Astrocyte of the spinal cord (primary cell): ENCODE data around the gene SOX10.
A peak's percentile ranks its signal among the peaks of the same experiment; 100 is the strongest.

Experiments used
- DNase-seq: peaks from one replicate; pipeline ENCODE4 v3.0.0; 2011; ENCODE audit warnings: low read depth, low spot score
- H3K4me3 ChIP-seq: 2 replicates; pipeline ENCODE4 v1.5.1; 2011; ENCODE audit warnings: low read depth, mild to moderate bottlenecking, low read length, moderate library complexity
- CTCF ChIP-seq: IDR thresholded peaks from 2 replicates; pipeline ENCODE4 v1.5.1; 2012; ENCODE audit warnings: low read depth, mild to moderate bottlenecking, low read length, inconsistent platforms
- in situ Hi-C: cut with HindIII; loops from 2 replicates; pipeline ENCODE4 v1.10.0; 2017; ENCODE audit warnings: low sequenced_read_pairs

SOX10 gene

GRCh38 chr22:38016182-38017151 is 32.1 kb upstream of the SOX10 start:
- in situ Hi-C loops: no loop called here
- no peak for TF ChIP-seq CTCF
- H3K4me3 ChIP-seq: no peak overlapping the region
- DNase-seq: no peak

GRCh38 chr22:38014083-38014482 is 29.7 kb upstream of the SOX10 start:
- DNase-seq: no peak
- H3K4me3 ChIP-seq: no peak overlapping the region
- in situ Hi-C loops: no loop called here
- TF ChIP-seq CTCF: no peak

GRCh38 chr22:38012604-38013072 is 28.3 kb upstream of the SOX10 start:
- in situ Hi-C loops: no loop called here
- H3K4me3 ChIP-seq: no peak overlapping the region
- TF ChIP-seq CTCF: no peak
- DNase-seq: peak; percentile 23

- DNase-seq: no peak
- in situ Hi-C loops: no loop called here
These were observed 24.8 kb upstream of the SOX10 start for GRCh38 chr22:38009000-38009806.

GRCh38 chr22:38007330-38007902 is 23.1 kb upstream of the SOX10 start:
- no peak overlapping the region for H3K4me3 ChIP-seq
- no peak for TF ChIP-seq CTCF
- in situ Hi-C loops: no loop called here
- DNase-seq: no peak

More at GRCh38 chr22:38009000-38009806, 24.8 kb upstream of the SOX10 start:
- no peak for TF ChIP-seq CTCF
- no peak overlapping the region for H3K4me3 ChIP-seq

- no peak overlapping the region for H3K4me3 ChIP-seq
- in situ Hi-C loops: no loop called here
- TF ChIP-seq CTCF: no peak
- DNase-seq: no peak
These were observed 22.6 kb upstream of the SOX10 start for GRCh38 chr22:38006906-38007305.
